Measurements from ENCODE around the gene PCP2.

PCP2 gene

DNA sequence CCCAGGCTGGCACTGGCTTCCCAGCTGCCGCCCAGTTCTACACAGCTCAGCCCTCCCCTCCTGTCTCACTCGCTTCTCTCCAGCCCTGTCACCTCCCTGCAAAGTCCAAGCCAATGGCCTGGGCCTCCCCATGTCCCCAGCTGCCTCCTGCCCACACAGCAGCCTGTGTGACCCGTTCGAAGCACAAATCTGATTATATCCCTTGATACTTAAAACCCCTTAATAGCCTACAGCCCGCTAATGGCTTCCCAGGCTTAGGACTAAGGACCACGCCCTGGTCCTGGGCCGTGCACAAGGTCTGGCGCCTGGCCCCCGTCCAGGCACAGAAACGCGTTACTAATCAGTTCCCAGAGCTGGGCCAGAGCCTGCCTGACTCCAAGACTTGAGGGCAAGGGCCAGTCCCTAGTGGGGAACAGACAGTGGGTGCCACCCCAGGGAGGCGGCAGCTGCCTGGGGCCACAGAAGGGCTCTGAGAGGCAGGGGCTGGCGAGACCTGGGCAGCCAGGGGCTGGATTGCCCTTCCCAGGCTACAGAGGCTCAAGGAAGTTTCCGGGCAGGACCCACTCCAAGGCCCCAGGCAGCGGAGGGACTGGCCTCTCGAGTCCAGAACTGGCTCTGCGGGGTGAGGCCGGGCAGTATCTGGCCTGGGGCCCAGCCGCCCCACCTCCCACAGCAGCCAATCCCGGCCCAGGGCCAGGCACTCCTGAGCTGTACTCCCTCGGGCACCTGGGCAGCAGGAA is 14.6 kb downstream of the PCP2 start:
- DNase-seq (ENCODE audit: low read depth in 2 of 2): no peak

DNA sequence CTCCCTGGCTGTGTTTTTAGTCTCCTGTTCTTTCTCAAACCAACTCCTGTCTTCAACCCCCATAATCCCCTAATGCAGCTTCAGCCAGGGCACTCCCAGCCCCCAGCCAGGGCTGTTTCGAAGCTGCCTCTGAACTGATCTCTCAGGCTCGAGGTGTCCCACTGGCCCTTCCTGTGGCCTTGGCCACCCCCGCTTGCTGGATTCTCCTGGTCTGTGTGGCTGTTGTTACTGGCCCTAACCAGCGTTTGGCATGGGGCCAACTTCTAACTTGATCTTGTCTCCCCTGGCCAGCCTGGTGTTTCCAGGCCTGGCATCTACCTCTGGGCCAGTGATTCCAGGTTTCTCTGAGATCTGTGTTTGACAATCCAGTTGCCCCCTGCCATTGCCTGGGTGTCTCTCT is 15.2 kb downstream of the PCP2 start:
- DNase-seq (ENCODE audit: low read depth in 2 of 2): no peak

DNA sequence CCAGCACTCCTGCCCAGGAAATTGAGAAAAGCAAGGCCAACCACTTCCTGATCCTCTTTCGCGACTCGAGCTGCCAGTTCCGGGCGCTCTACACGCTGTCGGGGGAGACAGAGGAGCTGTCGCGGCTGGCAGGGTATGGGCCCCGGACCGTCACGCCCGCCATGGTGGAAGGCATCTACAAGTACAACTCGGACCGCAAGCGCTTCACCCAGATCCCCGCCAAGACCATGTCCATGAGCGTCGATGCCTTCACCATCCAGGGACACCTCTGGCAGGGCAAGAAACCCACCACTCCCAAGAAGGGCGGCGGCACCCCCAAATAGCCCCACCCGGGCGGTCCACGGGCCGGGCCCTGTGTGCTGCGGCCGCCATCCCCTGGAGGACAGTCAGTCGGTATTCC is 15.8 kb downstream of the PCP2 start:
- no peak for DNase-seq (ENCODE audit: low read depth in 2 of 2)

DNA sequence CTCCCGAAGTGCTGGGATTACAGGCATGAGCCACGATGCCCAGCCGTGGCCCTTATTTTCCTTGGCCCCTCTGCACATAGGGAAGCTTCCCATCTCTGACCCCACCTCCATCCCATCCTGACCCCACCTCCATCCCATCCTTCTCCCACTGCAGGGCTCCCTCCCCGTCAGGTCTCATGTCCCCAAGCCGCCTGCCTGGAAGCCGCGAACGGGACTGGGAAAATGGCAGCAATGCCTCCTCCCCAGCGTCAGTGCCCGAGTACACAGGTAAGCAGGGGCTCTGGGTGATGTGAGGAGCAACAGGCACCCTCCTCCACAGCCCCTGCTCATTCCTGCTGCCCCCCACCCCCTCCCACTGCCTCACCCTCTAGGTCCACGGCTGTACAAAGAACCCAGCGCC is 16.3 kb downstream of the PCP2 start:
- DNase-seq (ENCODE audit: low read depth in 2 of 2): no peak

DNA sequence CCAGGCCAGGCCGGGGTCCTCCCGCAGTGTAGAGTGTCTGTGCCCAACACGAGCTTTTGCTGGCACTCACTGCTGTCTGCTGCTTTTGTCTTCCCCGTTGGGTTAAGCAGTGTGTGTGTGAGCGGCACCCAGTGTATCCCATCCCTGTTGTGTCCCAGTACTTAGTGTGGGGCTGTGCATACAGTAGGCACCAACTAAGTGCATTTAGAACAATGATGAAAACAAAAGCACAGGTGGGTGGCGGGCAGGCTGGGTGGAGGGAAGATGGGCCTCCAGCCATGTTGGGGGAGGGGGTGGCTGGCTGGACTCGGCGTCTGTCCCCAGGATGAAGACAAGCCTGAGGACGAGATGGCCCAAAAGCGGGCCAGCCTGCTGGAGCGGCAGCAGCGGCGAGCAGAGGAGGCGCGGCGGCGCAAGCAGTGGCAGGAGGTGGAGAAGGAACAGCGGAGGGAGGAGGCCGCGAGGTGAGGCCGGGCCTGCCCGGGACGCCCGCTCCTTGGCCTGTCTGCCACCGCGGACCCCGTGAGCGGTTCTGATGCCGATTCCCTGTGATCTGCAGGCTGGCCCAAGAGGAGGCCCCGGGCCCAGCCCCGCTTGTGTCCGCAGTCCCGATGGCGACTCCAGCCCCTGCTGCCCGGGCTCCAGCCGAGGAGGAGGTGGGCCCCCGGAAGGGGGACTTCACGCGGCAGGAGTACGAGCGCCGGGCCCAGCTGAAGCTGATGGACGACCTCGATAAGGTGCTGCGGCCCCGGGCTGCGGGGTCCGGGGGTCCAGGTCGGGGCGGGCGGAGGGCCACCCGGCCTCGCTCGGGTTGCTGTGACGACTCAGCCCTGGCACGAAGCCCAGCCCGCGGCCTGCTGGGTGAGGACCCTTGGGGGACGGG is 18.4 kb downstream of the PCP2 start:
- no peak for DNase-seq (ENCODE audit: low read depth in 2 of 2)

DNA sequence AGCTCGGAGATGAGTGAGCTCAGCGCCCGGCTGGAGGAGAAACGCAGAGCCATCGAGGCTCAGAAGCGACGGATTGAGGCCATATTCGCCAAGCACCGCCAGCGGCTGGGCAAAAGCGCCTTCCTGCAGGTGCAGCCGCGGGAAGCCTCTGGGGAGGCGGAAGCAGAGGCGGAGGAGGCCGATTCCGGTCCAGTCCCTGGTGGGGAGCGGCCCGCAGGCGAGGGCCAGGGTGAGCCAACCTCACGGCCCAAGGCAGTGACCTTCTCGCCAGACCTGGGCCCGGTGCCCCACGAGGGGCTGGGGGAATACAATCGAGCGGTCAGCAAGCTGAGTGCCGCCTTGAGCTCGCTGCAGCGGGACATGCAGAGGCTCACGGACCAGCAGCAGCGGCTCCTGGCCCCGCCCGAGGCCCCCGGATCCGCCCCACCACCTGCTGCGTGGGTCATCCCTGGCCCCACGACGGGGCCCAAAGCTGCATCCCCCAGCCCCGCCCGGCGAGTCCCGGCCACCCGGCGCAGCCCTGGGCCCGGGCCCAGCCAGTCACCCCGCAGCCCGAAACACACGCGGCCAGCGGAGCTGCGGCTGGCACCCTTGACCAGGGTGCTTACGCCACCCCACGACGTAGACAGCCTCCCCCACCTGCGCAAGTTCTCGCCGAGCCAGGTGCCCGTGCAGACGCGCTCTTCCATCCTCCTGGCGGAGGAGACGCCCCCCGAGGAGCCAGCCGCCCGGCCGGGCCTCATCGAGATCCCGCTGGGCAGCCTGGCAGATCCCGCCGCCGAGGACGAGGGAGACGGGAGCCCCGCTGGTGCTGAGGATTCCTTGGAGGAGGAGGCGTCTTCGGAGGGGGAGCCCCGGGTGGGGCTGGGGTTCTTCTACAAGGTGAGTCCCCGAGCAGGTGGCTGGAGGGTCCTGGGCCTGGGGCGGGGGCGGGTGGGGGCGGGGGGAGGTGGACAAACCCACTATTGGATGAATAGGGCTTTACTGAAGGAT is 20.9 kb downstream of the PCP2 start:
- no peak for DNase-seq (ENCODE audit: low read depth in 2 of 2)

DNA sequence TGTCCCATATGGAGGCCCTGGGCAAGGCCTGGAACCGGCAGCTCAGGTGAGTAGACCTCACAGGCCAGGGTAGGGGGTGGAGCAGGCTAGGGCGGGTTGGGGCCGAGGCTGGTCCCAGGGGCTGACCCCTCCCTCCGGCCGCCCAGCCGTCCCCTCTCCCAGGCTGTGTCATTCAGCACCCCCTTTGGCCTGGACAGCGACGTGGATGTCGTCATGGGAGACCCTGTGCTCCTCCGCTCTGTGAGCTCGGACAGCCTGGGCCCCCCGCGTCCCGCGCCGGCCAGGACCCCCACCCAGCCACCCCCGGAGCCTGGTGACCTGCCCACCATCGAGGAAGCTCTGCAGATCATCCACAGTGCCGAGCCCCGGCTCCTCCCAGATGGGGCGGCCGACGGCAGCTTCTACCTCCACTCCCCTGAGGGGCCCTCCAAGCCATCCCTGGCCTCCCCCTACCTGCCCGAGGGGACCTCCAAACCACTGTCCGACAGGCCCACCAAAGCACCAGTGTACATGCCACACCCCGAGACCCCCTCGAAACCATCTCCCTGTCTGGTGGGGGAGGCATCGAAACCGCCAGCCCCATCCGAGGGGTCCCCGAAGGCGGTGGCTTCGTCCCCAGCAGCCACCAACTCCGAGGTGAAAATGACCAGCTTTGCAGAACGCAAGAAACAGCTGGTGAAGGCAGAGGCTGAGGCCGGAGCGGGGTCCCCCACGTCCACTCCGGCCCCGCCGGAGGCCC is 21.8 kb downstream of the PCP2 start:
- no peak for DNase-seq (ENCODE audit: low read depth in 2 of 2)

DNA sequence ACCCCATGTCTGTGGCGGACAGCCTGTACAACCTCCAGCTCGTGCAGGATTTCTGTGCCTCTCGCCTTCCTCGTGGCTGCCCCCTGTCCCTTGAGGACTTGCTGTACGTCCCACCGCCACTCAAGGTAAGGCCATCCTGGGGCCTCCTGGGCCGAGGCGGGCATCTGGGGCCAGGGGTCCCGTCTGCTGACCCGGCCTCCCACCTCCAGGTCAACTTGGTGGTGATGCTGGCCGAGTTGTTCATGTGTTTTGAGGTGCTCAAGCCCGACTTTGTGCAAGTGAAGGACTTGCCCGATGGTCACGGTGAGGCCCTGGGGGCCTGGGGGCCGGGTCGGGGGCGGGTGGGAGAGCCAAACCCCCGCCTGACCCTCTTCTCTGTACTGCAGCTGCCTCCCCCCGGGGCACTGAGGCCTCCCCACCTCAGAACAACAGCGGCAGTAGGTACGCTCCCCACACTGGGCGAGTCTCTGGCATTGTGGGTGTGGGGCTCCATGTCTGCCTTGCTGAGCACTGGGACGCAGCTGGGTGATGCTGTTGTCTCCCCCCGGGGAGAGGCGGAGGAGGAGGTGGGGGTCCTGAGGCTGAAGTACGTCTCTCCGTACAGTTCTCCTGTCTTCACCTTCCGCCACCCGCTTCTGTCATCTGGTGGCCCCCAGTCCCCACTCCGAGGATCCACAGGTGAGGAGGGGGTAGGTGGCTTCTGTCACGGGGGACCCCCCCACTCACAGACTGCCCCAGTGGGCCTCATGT is 22.9 kb downstream of the PCP2 start:
- DNase-seq (ENCODE audit: low read depth in 2 of 2): no peak

DNA sequence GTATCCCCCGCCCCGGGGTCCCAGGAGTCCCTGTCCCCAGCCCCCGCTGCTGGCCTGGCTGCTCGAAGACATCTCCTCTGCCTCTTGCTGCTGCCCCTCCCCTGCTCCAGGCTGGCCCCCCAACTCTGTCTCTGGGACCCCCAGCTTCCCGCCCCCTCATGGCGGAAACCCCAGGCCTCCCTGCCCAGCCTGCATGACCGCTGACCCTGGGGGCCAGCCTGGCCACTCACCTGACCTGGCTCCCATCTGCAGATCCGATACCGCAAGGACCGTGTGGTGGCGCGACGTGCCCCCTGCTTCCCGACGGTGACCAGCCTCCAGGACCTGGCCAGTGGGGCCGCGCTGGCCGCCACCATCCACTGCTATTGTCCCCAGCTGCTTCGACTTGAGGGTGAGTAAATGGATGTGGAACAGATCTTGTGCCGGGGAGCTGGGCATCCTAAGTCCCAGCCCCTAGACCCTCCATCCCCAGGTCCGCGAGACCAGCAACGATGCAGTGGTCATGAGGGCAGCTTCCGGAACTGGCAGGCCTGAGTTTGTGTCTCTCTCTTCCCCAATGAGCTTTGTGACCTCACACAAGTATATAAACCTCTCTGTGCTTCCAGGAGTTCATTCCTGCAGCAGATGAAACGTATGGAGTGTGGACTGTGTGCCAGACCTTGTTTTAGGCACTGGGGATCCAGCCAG is 25.5 kb downstream of the PCP2 start:
- DNase-seq (ENCODE audit: low read depth in 2 of 2): no peak

DNA sequence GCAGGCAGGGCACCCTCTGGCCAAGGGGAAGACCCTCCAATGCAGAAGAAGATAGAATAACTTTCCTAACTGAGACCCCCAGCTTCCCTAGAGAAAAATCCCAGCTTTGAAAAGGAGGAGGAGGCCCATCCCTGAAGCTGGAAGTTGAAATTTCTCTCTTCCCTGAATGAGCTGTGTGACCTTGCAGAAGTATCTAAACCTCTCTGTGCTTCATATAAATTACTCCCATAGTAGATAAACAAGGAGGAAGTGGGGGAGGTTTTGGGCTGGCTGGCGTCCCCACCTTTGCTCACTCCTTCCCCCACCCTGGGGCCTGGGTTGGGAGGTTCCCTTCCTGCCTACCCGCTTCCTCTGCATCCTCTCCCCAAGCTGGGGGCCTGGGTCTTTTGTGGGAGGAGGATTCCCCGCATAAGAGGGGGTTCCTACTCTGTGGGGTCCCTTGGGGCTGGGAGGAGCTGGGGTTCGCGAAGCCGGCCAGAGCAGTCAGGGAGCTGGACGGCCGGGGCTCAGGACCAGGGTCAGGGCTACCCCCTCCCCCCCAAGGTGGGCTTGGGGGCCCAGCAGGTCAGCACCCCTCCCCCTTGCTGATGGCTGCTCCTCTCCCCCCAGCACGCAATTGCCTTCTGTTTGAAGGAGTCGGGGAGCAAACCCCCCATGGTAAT is 26.2 kb downstream of the PCP2 start:
- no peak for DNase-seq (ENCODE audit: low read depth in 2 of 2)

DNA sequence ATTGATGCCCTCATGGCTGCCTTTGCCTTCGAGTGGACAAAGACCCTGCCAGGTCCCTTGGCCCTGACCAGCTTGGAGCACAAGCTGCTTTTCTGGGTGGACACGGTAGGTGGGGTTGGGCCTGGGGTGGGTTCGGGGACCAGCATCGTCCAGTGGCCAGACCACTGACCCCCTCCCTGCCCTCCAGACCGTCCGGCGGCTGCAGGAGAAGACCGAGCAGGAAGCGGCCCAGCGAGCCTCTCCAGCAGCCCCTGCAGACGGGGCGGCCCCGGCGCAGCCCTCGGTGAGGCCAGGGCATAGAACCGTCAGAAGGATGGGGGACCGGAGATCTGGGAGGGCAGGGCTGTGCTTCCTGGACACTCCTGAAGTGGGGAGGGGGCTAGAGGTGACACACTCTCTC is 27.2 kb downstream of the PCP2 start:
- no peak for DNase-seq (ENCODE audit: low read depth in 2 of 2)

DNA sequence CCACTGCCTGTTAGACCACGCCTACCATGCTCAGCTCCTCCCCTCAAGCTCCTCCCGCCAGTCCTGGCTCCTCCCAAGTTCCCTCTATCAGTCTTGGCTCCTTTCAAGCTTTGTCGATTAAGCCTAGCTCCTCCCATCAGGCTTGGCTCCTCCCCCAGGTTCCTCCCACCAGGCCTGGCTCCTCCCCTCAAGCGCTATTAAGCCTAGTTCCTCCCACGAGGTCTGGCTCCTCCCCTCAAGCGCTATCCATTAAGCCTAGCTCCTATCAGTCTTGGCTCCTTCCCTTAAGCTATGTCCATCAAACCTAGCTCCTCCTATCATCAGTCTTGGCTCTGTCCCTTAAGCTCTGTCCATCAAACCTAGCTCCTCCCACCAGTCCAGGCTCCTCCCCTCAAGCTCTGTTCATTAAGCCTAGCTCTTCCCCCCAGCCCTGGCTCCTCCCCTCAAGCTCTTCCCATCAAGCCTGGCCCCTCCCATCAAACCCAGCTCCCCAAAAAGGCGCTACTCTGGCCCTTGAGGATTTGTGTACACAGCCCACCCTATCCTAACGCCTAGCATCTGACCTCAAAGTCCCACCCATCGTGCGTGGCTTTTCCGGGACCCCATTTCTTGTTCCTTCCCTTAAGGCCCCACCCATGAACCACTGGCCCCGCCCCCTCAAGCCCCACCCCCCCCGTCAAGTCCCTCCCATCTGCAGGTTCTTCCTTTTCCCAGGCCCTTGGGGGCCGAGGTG is 27.9 kb downstream of the PCP2 start:
- DNase-seq (ENCODE audit: low read depth in 2 of 2): no peak

DNA sequence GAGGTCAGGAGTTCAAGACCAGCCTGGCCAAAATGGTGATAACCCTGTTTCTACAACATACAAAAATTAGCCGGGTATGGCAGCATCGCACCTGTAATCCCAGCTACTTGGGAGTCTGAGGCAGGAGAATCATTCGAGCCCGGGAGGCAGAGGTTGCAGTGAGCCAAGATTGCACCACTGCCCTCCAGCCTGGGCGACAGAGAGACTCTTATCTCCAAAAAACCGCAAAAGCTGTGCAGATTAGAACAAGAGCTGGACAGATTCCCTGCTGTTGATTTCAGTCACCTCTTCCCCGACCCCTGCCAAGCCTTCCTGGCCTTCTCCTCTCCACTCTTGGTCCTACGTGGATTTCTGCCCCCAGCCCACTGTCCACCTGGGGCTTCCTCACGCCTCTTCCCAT is 29.6 kb downstream of the PCP2 start:
- no peak for DNase-seq (ENCODE audit: low read depth in 2 of 2)

DNA sequence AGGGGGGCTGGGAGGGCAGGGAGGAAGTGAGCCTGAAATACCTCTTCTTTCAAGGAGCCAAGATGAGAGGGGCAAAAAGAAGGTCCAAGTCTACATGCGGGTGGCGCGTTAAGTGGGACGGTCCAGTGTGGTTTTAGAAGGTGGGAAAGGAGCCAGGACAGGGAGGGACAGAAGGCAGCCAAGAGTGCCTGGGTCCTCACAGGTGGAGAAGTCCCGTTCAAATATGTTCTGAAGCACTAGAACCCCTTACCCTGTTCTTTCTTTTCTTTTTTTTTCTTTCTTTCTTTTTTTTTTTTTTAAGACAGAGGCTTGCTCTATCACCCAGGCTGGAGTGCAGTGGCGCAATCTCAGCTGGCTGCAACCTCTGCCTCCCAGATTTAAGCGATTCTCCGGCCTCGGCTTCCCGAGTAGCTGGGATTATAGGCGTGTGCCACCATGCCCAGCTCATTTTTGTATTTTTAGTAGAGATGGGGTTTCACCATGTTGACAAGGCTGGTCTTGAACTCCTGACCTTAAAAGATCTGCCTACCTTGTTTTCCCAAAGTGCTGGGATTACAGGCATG is 30.5 kb downstream of the PCP2 start:
- DNase-seq (ENCODE audit: low read depth in 2 of 2): no peak

DNA sequence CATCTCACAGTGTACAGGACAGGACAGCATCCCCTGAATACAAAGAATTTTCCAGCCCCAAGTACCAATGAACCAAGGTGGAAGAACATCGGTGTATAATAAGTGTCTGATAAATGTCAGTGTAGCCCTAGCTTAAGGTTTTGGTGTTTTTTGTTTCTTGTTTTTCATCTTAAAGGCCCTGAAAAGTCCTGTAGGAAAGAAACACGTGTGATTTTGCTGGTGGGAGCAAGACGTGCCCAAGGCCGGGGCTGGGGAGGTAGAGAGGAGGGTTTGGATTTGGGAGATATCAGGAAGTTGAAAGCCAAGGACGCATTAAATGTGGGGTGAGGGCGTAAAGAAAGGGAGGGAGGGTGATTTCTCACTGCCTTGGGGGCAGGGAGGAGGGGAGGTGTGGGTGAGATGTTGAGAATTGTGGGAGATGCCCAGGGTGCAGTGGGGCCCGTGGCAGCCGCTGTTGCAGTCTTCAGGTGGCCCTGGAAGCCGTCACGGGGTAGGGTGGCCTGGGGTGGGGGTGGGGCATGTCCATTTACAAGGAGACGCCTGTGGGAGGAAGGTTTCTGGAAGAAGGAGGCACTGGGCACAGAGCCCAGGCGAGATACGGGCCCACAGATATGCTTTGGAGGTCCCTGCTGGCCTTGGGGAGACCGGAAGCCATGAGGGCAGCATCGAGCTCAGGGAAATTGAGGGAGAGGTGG is 31.1 kb downstream of the PCP2 start:
- DNase-seq (ENCODE audit: low read depth in 2 of 2): no peak

DNA sequence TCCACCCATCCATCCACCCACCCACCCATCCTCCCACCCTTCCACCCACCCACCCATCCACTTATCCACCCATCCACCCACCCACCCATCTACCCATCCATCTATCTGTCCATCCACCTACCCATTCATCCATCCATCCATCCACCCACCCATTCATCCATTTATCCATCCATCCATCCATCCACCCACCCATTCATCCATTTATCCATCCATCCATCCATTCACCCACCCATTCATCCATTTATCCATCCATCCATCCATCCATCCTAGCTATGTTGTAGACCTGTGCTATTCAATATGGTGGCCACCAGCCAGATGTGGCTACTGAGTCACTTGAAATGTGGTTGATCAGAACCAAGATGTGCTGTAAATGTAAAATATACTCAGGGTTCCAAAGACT is 32.8 kb downstream of the PCP2 start:
- DNase-seq (ENCODE audit: low read depth in 2 of 2): no peak

DNA sequence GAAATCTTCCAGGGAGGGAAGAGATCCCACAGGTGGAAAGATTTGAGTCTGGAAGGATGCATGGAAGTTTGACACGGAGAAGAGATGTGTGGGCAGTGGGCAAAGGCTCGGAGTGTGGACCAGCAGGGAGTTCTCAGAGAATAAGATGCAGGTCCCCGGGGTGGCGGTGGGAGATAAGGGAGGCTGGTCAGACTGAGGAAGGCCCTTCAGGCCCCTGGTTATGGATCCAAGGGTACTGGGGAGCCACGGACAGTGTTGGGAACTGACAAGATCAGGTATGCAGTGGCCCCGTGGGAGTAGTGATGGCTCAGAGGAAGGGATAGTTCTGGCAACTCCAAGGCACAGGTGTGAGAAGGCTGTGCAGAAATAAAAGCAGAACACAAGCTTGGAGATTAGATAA is 35.3 kb downstream of the PCP2 start:
- no peak for DNase-seq (ENCODE audit: low read depth in 2 of 2)

DNA sequence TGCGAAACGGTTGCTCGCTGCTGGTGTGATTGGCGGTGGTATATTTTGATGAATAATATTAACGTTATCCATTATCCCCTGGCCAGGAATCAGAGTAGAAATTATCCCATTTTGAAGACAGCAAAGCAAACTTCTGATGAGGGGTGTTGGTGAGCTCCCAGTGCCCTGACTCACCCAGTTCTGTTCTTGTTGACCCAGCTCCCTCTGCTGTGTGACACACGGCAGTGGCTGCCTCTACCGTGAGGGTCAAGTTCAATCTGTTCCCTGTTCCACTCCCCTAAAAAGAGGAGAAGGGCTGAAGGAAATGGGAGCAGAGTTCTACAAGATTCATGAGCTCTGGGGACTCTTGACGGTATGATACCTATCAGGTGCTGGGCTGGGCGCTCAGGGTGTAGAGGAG is 35.8 kb downstream of the PCP2 start:
- no peak for DNase-seq (ENCODE audit: low read depth in 2 of 2)

All from stimulated activated CD8-positive, alpha-beta memory T cell treated with anti-CD3 and anti-CD28 coated beads, Interleukin-2, amount 100 ng/mL, for 1 hour (primary cell).